SH-SY5Y (cell line): ENCODE measurements around the gene CHRNG.

ENCODE experiments used
- GATA2 ChIP-seq: IDR thresholded peaks from 2 replicates; pipeline ENCODE4 v1.6.1; 2011; ENCODE audit warnings: mild to moderate bottlenecking, low read depth, low read length
- GATA3 ChIP-seq: IDR thresholded peaks from 2 replicates; pipeline ENCODE4 v1.6.1; 2011; ENCODE audit warnings: low read depth, mild to moderate bottlenecking, low read length, moderate library complexity

- TF ChIP-seq GATA2 = no peak
- no peak for TF ChIP-seq GATA3
Measured at GRCh38 chr2:232502511-232502910, 37.0 kb upstream of the CHRNG start.
